ENCODE measurements around the gene ARID5B. TPM values are rescaled to one million over a fixed set of nuclear protein-coding genes. Genes with fewer than 3 reads are reported as not detected.

Gene ARID5B
- total and polyA plus RNA-seq, 2 donors (not counting 3 experiments of a cell fraction or from before 2014, with no cell fraction given) = 5.6 to 8.9 TPM

DNA sequence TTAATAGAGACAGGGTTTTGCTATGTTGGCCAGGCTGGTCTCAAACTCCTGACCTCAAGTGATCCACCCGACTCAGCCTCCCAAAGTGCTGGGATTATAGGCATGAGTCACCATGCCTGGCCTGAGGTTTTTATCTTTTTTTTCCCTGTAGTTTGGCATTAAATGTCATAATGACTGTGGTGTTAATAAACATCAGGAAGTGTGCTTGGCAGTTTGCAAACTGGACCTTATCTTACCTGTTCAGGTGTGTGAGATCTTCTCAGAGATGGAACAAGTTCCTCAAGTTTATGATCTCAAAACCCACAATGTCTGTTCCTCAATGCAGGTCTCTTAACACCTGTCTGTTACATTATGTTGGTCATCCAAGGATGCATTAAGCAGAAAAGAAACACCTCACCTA lies 80.0 kb downstream of the ARID5B start:
- Histone ChIP-seq H3K4me1 (ENCODE audit: control insufficient read depth, extremely low read depth, insufficient read depth, low read length) (no peaks in the 10 kb centered on the region), H3K36me3 (ENCODE audit: control insufficient read depth in 2 of 2, extremely low read depth in 1 of 2, insufficient read depth in 2 of 2, low read length in 2 of 2) (no peaks in the 10 kb centered on the region), H4K20me1 (replicated peaks; ENCODE audit: control insufficient read depth, extremely low read depth, insufficient read depth, low read length) (no peaks in the 10 kb centered on the region), H2AFZ (ENCODE audit: low read depth, low read length) (no peak overlapping the region), H3K4me2 (ENCODE audit: insufficient read depth, low read length) (no peak overlapping the region), H3K9ac (replicated peaks; ENCODE audit: extremely low read depth, insufficient read depth, low read length) (no peak overlapping the region), H3K9me3 (replicated peaks; ENCODE audit: control insufficient read depth, insufficient read depth, low read length) (no peaks in the 10 kb centered on the region), H3K9me1 (replicated peaks; ENCODE audit: control insufficient read depth, extremely low read depth, insufficient read depth, low read length) (no peaks in the 10 kb centered on the region), H3K4me3 (replicated peaks in 1 of 3; ENCODE audit: insufficient read depth in 1 of 3, low read depth in 1 of 3, low read length in 3 of 3) (no peak overlapping the region), H3K79me2 (ENCODE audit: control insufficient read depth, insufficient read depth, low read length) (no peaks in the 10 kb centered on the region), H3K27ac (ENCODE audit: insufficient read depth, low read depth, low read length) (no peak overlapping the region), H3K27me3 (ENCODE audit: control insufficient read depth in 2 of 2, insufficient read depth in 2 of 2, low read length in 2 of 2) (no peaks in the 10 kb centered on the region)
- POLR2A ChIA-PET = no interaction called here
- TF ChIP-seq JUN (IDR thresholded peaks at IDR 0.05; ENCODE audit: borderline replicate concordance, insufficient read depth, insufficient read length, low read depth) (no peak), POLR2AphosphoS5 (IDR thresholded peaks at IDR 0.05; ENCODE audit: insufficient read depth, low read depth, low read length) (no peak), EZH2 (IDR thresholded peaks at IDR 0.05; ENCODE audit: borderline replicate concordance, low read depth, low read length, severe bottlenecking) (no peak), CTCF (IDR thresholded peaks at IDR 0.05; ENCODE audit: extremely low read depth in 1 of 2, insufficient read depth in 1 of 2, low read depth in 1 of 2, low read length in 2 of 2) (no peak), MYC (IDR thresholded peaks at IDR 0.05; ENCODE audit: low read depth, low read length) (no peak), POLR2A (IDR thresholded peaks at IDR 0.05; ENCODE audit: low read depth, low read length) (no peak), GATA2 (IDR thresholded peaks at IDR 0.05; ENCODE audit: insufficient read depth, insufficient read length, low read depth, low read length) (no peak), FOS (IDR thresholded peaks at IDR 0.05; ENCODE audit: borderline replicate concordance, insufficient read depth, low read length) (no peak)
- TF ChIP-seq, protein P1, sequence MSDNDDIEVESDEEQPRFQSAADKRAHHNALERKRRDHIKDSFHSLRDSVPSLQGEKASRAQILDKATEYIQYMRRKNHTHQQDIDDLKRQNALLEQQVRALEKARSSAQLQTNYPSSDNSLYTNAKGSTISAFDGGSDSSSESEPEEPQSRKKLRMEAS (IDR thresholded peaks at IDR 0.05; ENCODE audit: insufficient read depth, insufficient read length) = no peak
- no TSS peak for BruUV-seq (replicated peaks)
- intact Hi-C loops (cut with micrococcal nuclease) (no loop called here), dilution Hi-C loops (cut with MboI; ENCODE audit: extremely low pct_ligation_motif_present, low sequenced_read_pairs) (no loop called here)
- FAIRE-seq (no peak), DNase-seq (ENCODE audit: low read depth, low spot score) (no peak)
- CTCF ChIA-PET = interaction anchor here (1.6 kb wide), 1 partner anchor 32 kb away, joined by 3 read pairs; no protein-coding TSS in a partner anchor

All from endothelial cell of umbilical vein (primary cell).